K562 (cell line): ENCODE measurements around the gene CXCR5. TPM values are rescaled to one million over a fixed set of nuclear protein-coding genes. Genes with fewer than 3 reads are reported as not detected.

Experiments used
- BHLHE40 ChIP-seq: IDR thresholded peaks from 2 replicates; pipeline ENCODE4 v1.6.1; 2011; ENCODE audit warnings: low read length, improper control_type of control experiment
- KAT8 ChIP-seq: fragments of 450-650 bp; IDR thresholded peaks from 2 replicates; pipeline ENCODE4 v1.6.1; 2016; ENCODE audit warnings: low read depth, mild to moderate bottlenecking
- MYNN ChIP-seq, 2 experiments: sonication (generic); formaldehyde crosslinking in 1 of 2; IDR thresholded peaks; 2 replicates each; pipeline versions ENCODE4 v1.5.0 to v1.6.1; 2016 to 2020; ENCODE audit warnings: antibody characterized with exemption in 1 of 2, missing genetic modification reagents in 1 of 2
- OTX1 ChIP-seq: fragments of 450-650 bp; formaldehyde crosslinking; IDR thresholded peaks from 2 replicates; pipeline ENCODE4 v1.4.0; 2022; ENCODE audit warnings: mild to moderate bottlenecking
- SREBF1 ChIP-seq: fragments of 150-350 bp; IDR thresholded peaks from 2 replicates; pipeline ENCODE4 v1.6.1; 2014; ENCODE audit warnings: antibody characterized with exemption, low read depth, low read length, borderline replicate concordance
- TOE1 ChIP-seq, 2 experiments: fragments of 450-650 bp in 1 of 2; sonication (generic) in 1 of 2; formaldehyde crosslinking in 1 of 2; IDR thresholded peaks; 2 replicates each; pipeline versions ENCODE4 v1.7.1 to v1.8.0; 2016 to 2022; ENCODE audit warnings: borderline replicate concordance in 2 of 2, mild to moderate bottlenecking in 2 of 2, antibody characterized with exemption in 1 of 2, inconsistent platforms in 1 of 2, low read depth in 1 of 2, missing genetic modification reagents in 1 of 2, moderate library complexity in 1 of 2
- ZBTB1 ChIP-seq: sonication (generic); formaldehyde crosslinking; IDR thresholded peaks from 2 replicates; pipeline ENCODE4 v1.8.1; 2023; ENCODE audit warnings: missing genetic modification reagents, low read depth, mild to moderate bottlenecking, borderline replicate concordance
- ZFPM2 ChIP-seq: fragments of 250-450 bp; sonication (Bioruptor Pico); IDR thresholded peaks from 2 replicates; pipeline ENCODE4 v1.5.1; 2022; ENCODE audit warnings: mild to moderate bottlenecking
- ZNF263 ChIP-seq: sonication (generic); formaldehyde crosslinking; IDR thresholded peaks from 2 replicates; pipeline ENCODE4 v1.8.0; 2022; ENCODE audit warnings: mild to moderate bottlenecking, missing genetic modification reagents, borderline replicate concordance
- ZNF316 ChIP-seq: fragments of 450-650 bp; IDR thresholded peaks from 2 replicates; pipeline ENCODE4 v1.6.1; 2016
- ZNF586 ChIP-seq: fragments of 450-650 bp; formaldehyde crosslinking; conservative IDR thresholded peaks from 2 replicates; pipeline ENCODE4 v1.4.0; 2020; ENCODE audit warnings: mild to moderate bottlenecking, moderate library complexity
- ZNF830 ChIP-seq: fragments of 250-450 bp; sonication (Bioruptor Pico); IDR thresholded peaks from 2 replicates; pipeline ENCODE4 v1.5.0; 2021; ENCODE audit warnings: mild to moderate bottlenecking
- polyA plus RNA-seq, 8 experiments: library from polyadenylated mRNA; depleted of rRNA in 4 of 8; stranded (reverse) in 5 of 8; unstranded in 3 of 8; fragments of >200 nt; fragmentation: Nextera tagmentation in 2 of 8; fragmentation: Illumina TruSeq in 1 of 8; extraction: Ambion mirVana in 2 of 8; extraction: Trizol in 1 of 8; gene quantifications; 2 replicates each; pipeline versions ENCODE4 v1.2.1 to v1.2.3, GENCODE V29; 2011 to 2014; ENCODE audit warnings: inconsistent platforms in 1 of 8, missing spikeins in 1 of 8
- total RNA-seq, 7 experiments: library from RNA; depleted of rRNA in 6 of 7; stranded (reverse); fragments of >200 nt in 6 of 7; fragmentation: Illumina TruSeq in 2 of 7; extraction: Trizol in 2 of 7; gene quantifications; 2 replicates each; pipeline versions ENCODE4 v1.2.1 to v1.2.3, GENCODE V29; 2011 to 2021; ENCODE audit warnings: low replicate concordance in 1 of 7
- TF ChIP-seq, protein P1 (sequence below): fragments of 450-650 bp; formaldehyde crosslinking; IDR thresholded peaks from 2 replicates; pipeline ENCODE4 v1.4.0; 2020; ENCODE audit warnings: mild to moderate bottlenecking, moderate library complexity
- TF ChIP-seq, protein P2 (sequence below): fragments of 450-650 bp; formaldehyde crosslinking; IDR thresholded peaks from 2 replicates; pipeline ENCODE4 v1.4.0; 2022; ENCODE audit warnings: mild to moderate bottlenecking, moderate library complexity
- TF ChIP-seq, protein P3 (sequence below): sonication (generic); formaldehyde crosslinking; IDR thresholded peaks from 2 replicates; pipeline ENCODE4 v1.8.1; 2023; ENCODE audit warnings: mild to moderate bottlenecking, missing genetic modification reagents
- TF ChIP-seq, protein P4 (sequence below): sonication (generic); formaldehyde crosslinking; IDR thresholded peaks from 2 replicates; pipeline ENCODE4 v1.8.0; 2023; ENCODE audit warnings: missing genetic modification reagents, mild to moderate bottlenecking, borderline replicate concordance

Gene CXCR5
- total and polyA plus RNA-seq, 9 of the 15 experiments (the other 6 are each of a cell fraction or from before 2014, with no cell fraction given): 0.03 to 0.06 TPM; not detected in 7

DNA sequence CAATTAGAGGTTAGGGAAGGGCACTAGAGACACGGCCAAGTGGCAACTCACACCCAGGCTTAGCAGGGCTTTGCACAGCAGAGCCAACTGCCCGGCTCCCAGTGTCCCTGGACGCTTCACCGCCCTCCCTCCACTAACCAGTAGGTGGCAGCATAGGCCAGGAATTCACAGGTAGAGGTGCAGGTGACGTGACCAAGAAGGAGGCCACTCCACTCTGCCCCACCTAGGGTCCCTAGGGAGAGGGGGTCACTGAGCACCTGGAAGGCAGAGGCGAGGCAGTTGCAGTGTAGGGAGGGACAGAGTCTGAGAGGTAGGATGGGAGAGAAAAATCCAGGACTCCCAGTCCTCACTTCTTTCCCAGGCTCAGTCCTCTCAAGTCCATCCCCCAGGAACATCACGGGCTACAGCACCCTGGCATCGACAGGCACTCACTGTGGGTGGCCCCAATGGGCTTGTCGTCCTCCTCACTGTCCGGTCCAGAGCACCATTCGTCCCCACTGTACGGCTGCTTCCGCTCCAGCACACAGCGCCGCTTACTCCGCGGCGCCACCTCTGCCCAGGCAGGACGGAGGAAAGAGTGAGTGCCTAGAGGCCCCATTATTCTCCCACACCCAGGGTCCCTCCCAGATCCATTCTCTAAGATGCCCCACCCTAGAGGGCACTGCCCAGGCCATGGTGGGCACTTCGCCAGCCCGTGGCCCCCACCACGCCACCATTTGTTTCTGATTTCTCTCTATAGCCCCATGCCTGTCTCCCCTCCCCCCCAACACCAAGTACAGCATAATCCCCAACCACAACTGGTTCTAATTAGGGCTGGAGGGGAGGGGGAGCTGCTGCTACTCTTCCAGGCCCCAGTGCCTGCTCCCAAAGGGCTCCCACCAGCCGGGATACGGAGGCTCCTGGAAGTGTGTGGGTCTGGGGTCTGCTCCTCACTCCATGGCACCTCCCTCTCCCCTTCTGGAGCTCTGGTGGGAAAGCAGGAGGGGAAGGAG is 23.7 kb downstream of the CXCR5 start (continued):
- TF ChIP-seq, protein P1, sequence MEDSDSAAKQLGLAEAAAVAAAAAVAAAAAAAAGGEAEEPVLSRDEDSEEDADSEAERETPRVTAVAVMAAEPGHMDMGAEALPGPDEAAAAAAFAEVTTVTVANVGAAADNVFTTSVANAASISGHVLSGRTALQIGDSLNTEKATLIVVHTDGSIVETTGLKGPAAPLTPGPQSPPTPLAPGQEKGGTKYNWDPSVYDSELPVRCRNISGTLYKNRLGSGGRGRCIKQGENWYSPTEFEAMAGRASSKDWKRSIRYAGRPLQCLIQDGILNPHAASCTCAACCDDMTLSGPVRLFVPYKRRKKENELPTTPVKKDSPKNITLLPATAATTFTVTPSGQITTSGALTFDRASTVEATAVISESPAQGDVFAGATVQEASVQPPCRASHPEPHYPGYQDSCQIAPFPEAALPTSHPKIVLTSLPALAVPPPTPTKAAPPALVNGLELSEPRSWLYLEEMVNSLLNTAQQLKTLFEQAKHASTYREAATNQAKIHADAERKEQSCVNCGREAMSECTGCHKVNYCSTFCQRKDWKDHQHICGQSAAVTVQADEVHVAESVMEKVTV (CRISPR knock-in tag): peak; percentile 88
- TF ChIP-seq TOE1 (IDR thresholded peaks at IDR 0.05; ENCODE audit: borderline replicate concordance) (no peak), TOE1 (CRISPR knock-in tag; IDR thresholded peaks at IDR 0.05; ENCODE audit: borderline replicate concordance, low read depth) (no peak), ZNF263 (CRISPR knock-in tag) (no peak; the same call in 1 of the 2 replicates), ZNF586 (CRISPR knock-in tag) (no peak), MYNN (IDR thresholded peaks at IDR 0.05) (peak; percentile 92), MYNN (CRISPR knock-in tag; IDR thresholded peaks at IDR 0.05) (no peak), ZBTB1 (CRISPR knock-in tag) (no peak), ZNF316 (no peak), ZNF830 (CRISPR knock-in tag) (no peak), BHLHE40 (peak; percentile 56), ZFPM2 (no peak), SREBF1 (peak; percentile 57; the same call in 1 of the 2 replicates), KAT8 (no peak), OTX1 (CRISPR knock-in tag) (no peak)
- TF ChIP-seq, protein P2, sequence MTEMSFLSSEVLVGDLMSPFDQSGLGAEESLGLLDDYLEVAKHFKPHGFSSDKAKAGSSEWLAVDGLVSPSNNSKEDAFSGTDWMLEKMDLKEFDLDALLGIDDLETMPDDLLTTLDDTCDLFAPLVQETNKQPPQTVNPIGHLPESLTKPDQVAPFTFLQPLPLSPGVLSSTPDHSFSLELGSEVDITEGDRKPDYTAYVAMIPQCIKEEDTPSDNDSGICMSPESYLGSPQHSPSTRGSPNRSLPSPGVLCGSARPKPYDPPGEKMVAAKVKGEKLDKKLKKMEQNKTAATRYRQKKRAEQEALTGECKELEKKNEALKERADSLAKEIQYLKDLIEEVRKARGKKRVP (CRISPR knock-in tag): no peak
- TF ChIP-seq, protein P3, sequence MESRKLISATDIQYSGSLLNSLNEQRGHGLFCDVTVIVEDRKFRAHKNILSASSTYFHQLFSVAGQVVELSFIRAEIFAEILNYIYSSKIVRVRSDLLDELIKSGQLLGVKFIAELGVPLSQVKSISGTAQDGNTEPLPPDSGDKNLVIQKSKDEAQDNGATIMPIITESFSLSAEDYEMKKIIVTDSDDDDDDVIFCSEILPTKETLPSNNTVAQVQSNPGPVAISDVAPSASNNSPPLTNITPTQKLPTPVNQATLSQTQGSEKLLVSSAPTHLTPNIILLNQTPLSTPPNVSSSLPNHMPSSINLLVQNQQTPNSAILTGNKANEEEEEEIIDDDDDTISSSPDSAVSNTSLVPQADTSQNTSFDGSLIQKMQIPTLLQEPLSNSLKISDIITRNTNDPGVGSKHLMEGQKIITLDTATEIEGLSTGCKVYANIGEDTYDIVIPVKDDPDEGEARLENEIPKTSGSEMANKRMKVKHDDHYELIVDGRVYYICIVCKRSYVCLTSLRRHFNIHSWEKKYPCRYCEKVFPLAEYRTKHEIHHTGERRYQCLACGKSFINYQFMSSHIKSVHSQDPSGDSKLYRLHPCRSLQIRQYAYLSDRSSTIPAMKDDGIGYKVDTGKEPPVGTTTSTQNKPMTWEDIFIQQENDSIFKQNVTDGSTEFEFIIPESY (CRISPR knock-in tag): peak; percentile 91
- TF ChIP-seq, protein P4, sequence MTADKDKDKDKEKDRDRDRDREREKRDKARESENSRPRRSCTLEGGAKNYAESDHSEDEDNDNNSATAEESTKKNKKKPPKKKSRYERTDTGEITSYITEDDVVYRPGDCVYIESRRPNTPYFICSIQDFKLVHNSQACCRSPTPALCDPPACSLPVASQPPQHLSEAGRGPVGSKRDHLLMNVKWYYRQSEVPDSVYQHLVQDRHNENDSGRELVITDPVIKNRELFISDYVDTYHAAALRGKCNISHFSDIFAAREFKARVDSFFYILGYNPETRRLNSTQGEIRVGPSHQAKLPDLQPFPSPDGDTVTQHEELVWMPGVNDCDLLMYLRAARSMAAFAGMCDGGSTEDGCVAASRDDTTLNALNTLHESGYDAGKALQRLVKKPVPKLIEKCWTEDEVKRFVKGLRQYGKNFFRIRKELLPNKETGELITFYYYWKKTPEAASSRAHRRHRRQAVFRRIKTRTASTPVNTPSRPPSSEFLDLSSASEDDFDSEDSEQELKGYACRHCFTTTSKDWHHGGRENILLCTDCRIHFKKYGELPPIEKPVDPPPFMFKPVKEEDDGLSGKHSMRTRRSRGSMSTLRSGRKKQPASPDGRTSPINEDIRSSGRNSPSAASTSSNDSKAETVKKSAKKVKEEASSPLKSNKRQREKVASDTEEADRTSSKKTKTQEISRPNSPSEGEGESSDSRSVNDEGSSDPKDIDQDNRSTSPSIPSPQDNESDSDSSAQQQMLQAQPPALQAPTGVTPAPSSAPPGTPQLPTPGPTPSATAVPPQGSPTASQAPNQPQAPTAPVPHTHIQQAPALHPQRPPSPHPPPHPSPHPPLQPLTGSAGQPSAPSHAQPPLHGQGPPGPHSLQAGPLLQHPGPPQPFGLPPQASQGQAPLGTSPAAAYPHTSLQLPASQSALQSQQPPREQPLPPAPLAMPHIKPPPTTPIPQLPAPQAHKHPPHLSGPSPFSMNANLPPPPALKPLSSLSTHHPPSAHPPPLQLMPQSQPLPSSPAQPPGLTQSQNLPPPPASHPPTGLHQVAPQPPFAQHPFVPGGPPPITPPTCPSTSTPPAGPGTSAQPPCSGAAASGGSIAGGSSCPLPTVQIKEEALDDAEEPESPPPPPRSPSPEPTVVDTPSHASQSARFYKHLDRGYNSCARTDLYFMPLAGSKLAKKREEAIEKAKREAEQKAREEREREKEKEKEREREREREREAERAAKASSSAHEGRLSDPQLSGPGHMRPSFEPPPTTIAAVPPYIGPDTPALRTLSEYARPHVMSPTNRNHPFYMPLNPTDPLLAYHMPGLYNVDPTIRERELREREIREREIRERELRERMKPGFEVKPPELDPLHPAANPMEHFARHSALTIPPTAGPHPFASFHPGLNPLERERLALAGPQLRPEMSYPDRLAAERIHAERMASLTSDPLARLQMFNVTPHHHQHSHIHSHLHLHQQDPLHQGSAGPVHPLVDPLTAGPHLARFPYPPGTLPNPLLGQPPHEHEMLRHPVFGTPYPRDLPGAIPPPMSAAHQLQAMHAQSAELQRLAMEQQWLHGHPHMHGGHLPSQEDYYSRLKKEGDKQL (CRISPR knock-in tag): no peak
